ENCODE data around the gene FRMD3. TPM values are rescaled to one million over a fixed set of nuclear protein-coding genes. Genes with fewer than 3 reads are reported as not detected.

Gene FRMD3
- total RNA-seq, 1 experiment from 2014 or later = 14.5 TPM

GRCh38 chr9:83197591-83197990 lies 340.6 kb downstream of the FRMD3 start:
- Histone ChIP-seq H3K27me3 (ENCODE audit: control insufficient read depth, insufficient read depth, low read length) (no peaks in the 10 kb centered on the region; the same call in 1 of the 2 replicates), H3K4me3 (ENCODE audit: low read depth in 2 of 2, low read length in 2 of 2) (no peak overlapping the region), H3K27ac (ENCODE audit: low read length) (no peak overlapping the region), H3K9me3 (ENCODE audit: control insufficient read depth, insufficient read depth, low read depth, low read length) (no peaks in the 10 kb centered on the region), H3K36me3 (ENCODE audit: control insufficient read depth, insufficient read depth, low read length) (no peaks in the 10 kb centered on the region), H3K4me1 (ENCODE audit: control insufficient read depth, insufficient read depth, low read length) (no peaks in the 10 kb centered on the region)
- CTCF ChIA-PET = no interaction called here
- POLR2A ChIA-PET = no interaction called here
- no peak for TF ChIP-seq TCF7L2 (IDR thresholded peaks at IDR 0.05; ENCODE audit: low read depth, low read length)
- no peak for TF ChIP-seq SIN3A (IDR thresholded peaks at IDR 0.05; ENCODE audit: borderline replicate concordance, insufficient read depth, low read depth, low read length)
- no peak for TF ChIP-seq REST (IDR thresholded peaks at IDR 0.05; ENCODE audit: insufficient read depth in 1 of 2, low read depth in 2 of 2, low read length in 1 of 2)
- no peak for TF ChIP-seq POLR2AphosphoS5 (IDR thresholded peaks at IDR 0.05; ENCODE audit: low read depth, low read length)
- TF ChIP-seq, protein P1, sequence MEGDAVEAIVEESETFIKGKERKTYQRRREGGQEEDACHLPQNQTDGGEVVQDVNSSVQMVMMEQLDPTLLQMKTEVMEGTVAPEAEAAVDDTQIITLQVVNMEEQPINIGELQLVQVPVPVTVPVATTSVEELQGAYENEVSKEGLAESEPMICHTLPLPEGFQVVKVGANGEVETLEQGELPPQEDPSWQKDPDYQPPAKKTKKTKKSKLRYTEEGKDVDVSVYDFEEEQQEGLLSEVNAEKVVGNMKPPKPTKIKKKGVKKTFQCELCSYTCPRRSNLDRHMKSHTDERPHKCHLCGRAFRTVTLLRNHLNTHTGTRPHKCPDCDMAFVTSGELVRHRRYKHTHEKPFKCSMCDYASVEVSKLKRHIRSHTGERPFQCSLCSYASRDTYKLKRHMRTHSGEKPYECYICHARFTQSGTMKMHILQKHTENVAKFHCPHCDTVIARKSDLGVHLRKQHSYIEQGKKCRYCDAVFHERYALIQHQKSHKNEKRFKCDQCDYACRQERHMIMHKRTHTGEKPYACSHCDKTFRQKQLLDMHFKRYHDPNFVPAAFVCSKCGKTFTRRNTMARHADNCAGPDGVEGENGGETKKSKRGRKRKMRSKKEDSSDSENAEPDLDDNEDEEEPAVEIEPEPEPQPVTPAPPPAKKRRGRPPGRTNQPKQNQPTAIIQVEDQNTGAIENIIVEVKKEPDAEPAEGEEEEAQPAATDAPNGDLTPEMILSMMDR (IDR thresholded peaks at IDR 0.05) = no peak
- in situ Hi-C loops (cut with HindIII; ENCODE audit: low pct_unique_long_range_greater_than_20kb, low sequenced_read_pairs) = no loop called here
- DNase-seq (ENCODE audit: low read depth, low spot score) (no peak), ATAC-seq (no peak)
- no TSS peak for BruUV-seq (replicated peaks)
- intact Hi-C loops (cut with micrococcal nuclease; ENCODE audit: unreplicated experiment) = no loop called here

- H3K36me3 ChIP-seq (ENCODE audit: control insufficient read depth, insufficient read depth, low read length) = no peaks in the 10 kb centered on the region
- BruUV-seq (replicated peaks) = no TSS peak
- no peaks in the 10 kb centered on the region for H3K9me3 ChIP-seq (ENCODE audit: control insufficient read depth, insufficient read depth, low read depth, low read length)
- no peak overlapping the region for H3K4me3 ChIP-seq (ENCODE audit: low read depth in 2 of 2, low read length in 2 of 2)
- ChIA-PET CTCF (interaction anchor here (0.6 kb wide), 1 partner anchor 436 kb away, joined by 3 read pairs; no protein-coding TSS in a partner anchor), POLR2A (no interaction called here)
- no peaks in the 10 kb centered on the region for H3K4me1 ChIP-seq (ENCODE audit: control insufficient read depth, insufficient read depth, low read length)
- no peak for TF ChIP-seq REST (IDR thresholded peaks at IDR 0.05; ENCODE audit: insufficient read depth in 1 of 2, low read depth in 2 of 2, low read length in 1 of 2)
- TF ChIP-seq, protein P1 (IDR thresholded peaks at IDR 0.05) = no peak
- no peak for TF ChIP-seq POLR2AphosphoS5 (IDR thresholded peaks at IDR 0.05; ENCODE audit: low read depth, low read length)
- no peak for TF ChIP-seq TCF7L2 (IDR thresholded peaks at IDR 0.05; ENCODE audit: low read depth, low read length)
- no peak for TF ChIP-seq SIN3A (IDR thresholded peaks at IDR 0.05; ENCODE audit: borderline replicate concordance, insufficient read depth, low read depth, low read length)
- no peak for DNase-seq (ENCODE audit: low read depth, low spot score)
- H3K27me3 ChIP-seq (ENCODE audit: control insufficient read depth, insufficient read depth, low read length) = no peaks in the 10 kb centered on the region; the same call in 1 of the 2 replicates
- intact Hi-C loops (cut with micrococcal nuclease; ENCODE audit: unreplicated experiment) = no loop called here
- no peak overlapping the region for H3K27ac ChIP-seq (ENCODE audit: low read length)
- no peak for ATAC-seq
- in situ Hi-C loops (cut with HindIII; ENCODE audit: low pct_unique_long_range_greater_than_20kb, low sequenced_read_pairs) = no loop called here
Measured at GRCh38 chr9:83196946-83197345, 341.3 kb downstream of the FRMD3 start.

Data from Panc1 (cell line).